ENCODE results near the gene ING1.

The ING1 gene

GRCh38 chr13:110697842-110698241 is 15.7 kb upstream of the ING1 start:
- no peak for TF ChIP-seq CREB1 (IDR thresholded peaks at IDR 0.05; ENCODE audit: low read depth)
- no peak for TF ChIP-seq RAD21 (IDR thresholded peaks at IDR 0.05; ENCODE audit: low read depth)
- TF ChIP-seq USF1 (IDR thresholded peaks at IDR 0.05) = no peak
- TF ChIP-seq YY1 (IDR thresholded peaks at IDR 0.05; ENCODE audit: low read depth) = no peak
- TF ChIP-seq EP300 (IDR thresholded peaks at IDR 0.05; ENCODE audit: borderline replicate concordance) = no peak
- TF ChIP-seq TAF1 (IDR thresholded peaks at IDR 0.05; ENCODE audit: low read depth) = no peak
- TF ChIP-seq FOXM1 (IDR thresholded peaks at IDR 0.05; ENCODE audit: borderline replicate concordance, low read depth) = no peak
- TF ChIP-seq TCF12 (IDR thresholded peaks at IDR 0.05; ENCODE audit: low read depth) = no peak
- TF ChIP-seq MAX (IDR thresholded peaks at IDR 0.05) = no peak
- TF ChIP-seq NFIC (IDR thresholded peaks at IDR 0.05) = no peak
- no peak for TF ChIP-seq EGR1 (IDR thresholded peaks at IDR 0.05)
- TF ChIP-seq TEAD4 (IDR thresholded peaks at IDR 0.05) = no peak
- TF ChIP-seq ZBTB7A (IDR thresholded peaks at IDR 0.05; ENCODE audit: low read depth) = no peak
- no peak for TF ChIP-seq REST (IDR thresholded peaks at IDR 0.05; ENCODE audit: low read depth)
- TF ChIP-seq CEBPB (IDR thresholded peaks at IDR 0.05) = no peak

- no peak for TF ChIP-seq CREB1 (IDR thresholded peaks at IDR 0.05; ENCODE audit: low read depth)
- TF ChIP-seq REST (IDR thresholded peaks at IDR 0.05; ENCODE audit: low read depth) = no peak
- no peak for TF ChIP-seq EP300 (IDR thresholded peaks at IDR 0.05; ENCODE audit: borderline replicate concordance)
- no peak for TF ChIP-seq FOXM1 (IDR thresholded peaks at IDR 0.05; ENCODE audit: borderline replicate concordance, low read depth)
- no peak for TF ChIP-seq CEBPB (IDR thresholded peaks at IDR 0.05)
- no peak for TF ChIP-seq TCF12 (IDR thresholded peaks at IDR 0.05; ENCODE audit: low read depth)
- no peak for TF ChIP-seq ZBTB7A (IDR thresholded peaks at IDR 0.05; ENCODE audit: low read depth)
- no peak for TF ChIP-seq TEAD4 (IDR thresholded peaks at IDR 0.05)
- TF ChIP-seq MAX (IDR thresholded peaks at IDR 0.05) = no peak
Observed at GRCh38 chr13:110698689-110699088, 14.8 kb upstream of the ING1 start.

- TF ChIP-seq USF1 (IDR thresholded peaks at IDR 0.05) (no peak), TEAD4 (IDR thresholded peaks at IDR 0.05) (no peak), EGR1 (IDR thresholded peaks at IDR 0.05) (no peak)
Observed at GRCh38 chr13:110699148-110700145, 14.1 kb upstream of the ING1 start.

GRCh38 chr13:110700186-110700585 is 13.3 kb upstream of the ING1 start:
- TF ChIP-seq EP300 (IDR thresholded peaks at IDR 0.05; ENCODE audit: borderline replicate concordance) = no peak
- TF ChIP-seq USF1 (IDR thresholded peaks at IDR 0.05) = no peak
- no peak for TF ChIP-seq ZBTB7A (IDR thresholded peaks at IDR 0.05; ENCODE audit: low read depth)

GRCh38 chr13:110700641-110701040 is 12.9 kb upstream of the ING1 start:
- no peak for TF ChIP-seq USF1 (IDR thresholded peaks at IDR 0.05)
- TF ChIP-seq FOXM1 (IDR thresholded peaks at IDR 0.05; ENCODE audit: borderline replicate concordance, low read depth) = no peak
- no peak for TF ChIP-seq CEBPB (IDR thresholded peaks at IDR 0.05)
- TF ChIP-seq CREB1 (IDR thresholded peaks at IDR 0.05; ENCODE audit: low read depth) = no peak

All from Ishikawa (cell line).